Measurements from ENCODE around the gene WWOX. TPM values are rescaled to one million over a fixed set of nuclear protein-coding genes. Genes with fewer than 3 reads are reported as not detected.

WWOX gene
- total and polyA plus RNA-seq, 2 donors (not counting 3 experiments of a cell fraction or from before 2014, with no cell fraction given) = 6.2 to 12.5 TPM

GRCh38 chr16:78918805-78919305, 819.4 kb downstream of the WWOX start:
- TF ChIP-seq JUN (IDR thresholded peaks at IDR 0.05; ENCODE audit: borderline replicate concordance, insufficient read depth, insufficient read length, low read depth) = no peak
- TF ChIP-seq CTCF (IDR thresholded peaks at IDR 0.05; ENCODE audit: extremely low read depth in 1 of 2, insufficient read depth in 1 of 2, low read depth in 1 of 2, low read length in 2 of 2) = no peak
- Histone ChIP-seq H3K9ac (replicated peaks; ENCODE audit: extremely low read depth, insufficient read depth, low read length) (no peak overlapping the region), H3K36me3 (ENCODE audit: control insufficient read depth in 2 of 2, extremely low read depth in 1 of 2, insufficient read depth in 2 of 2, low read length in 2 of 2) (no peaks in the 10 kb centered on the region), H3K4me2 (ENCODE audit: insufficient read depth, low read length) (no peak overlapping the region), H3K27ac (ENCODE audit: insufficient read depth, low read depth, low read length) (no peak overlapping the region), H3K27me3 (ENCODE audit: control insufficient read depth in 2 of 2, insufficient read depth in 2 of 2, low read length in 2 of 2) (no peaks in the 10 kb centered on the region), H4K20me1 (replicated peaks; ENCODE audit: control insufficient read depth, extremely low read depth, insufficient read depth, low read length) (no peaks in the 10 kb centered on the region), H3K4me3 (replicated peaks in 1 of 3; ENCODE audit: insufficient read depth in 1 of 3, low read depth in 1 of 3, low read length in 3 of 3) (no peak overlapping the region), H3K4me1 (ENCODE audit: control insufficient read depth, extremely low read depth, insufficient read depth, low read length) (no peaks in the 10 kb centered on the region), H3K79me2 (ENCODE audit: control insufficient read depth, insufficient read depth, low read length) (no peaks in the 10 kb centered on the region), H2AFZ (ENCODE audit: low read depth, low read length) (no peak overlapping the region), H3K9me1 (replicated peaks; ENCODE audit: control insufficient read depth, extremely low read depth, insufficient read depth, low read length) (no peaks in the 10 kb centered on the region), H3K9me3 (replicated peaks; ENCODE audit: control insufficient read depth, insufficient read depth, low read length) (peaks cover 5% of the 10 kb centered on the region)
- POLR2A ChIA-PET = no interaction called here
- intact Hi-C loops (cut with micrococcal nuclease) (no loop called here), dilution Hi-C loops (cut with MboI; ENCODE audit: extremely low pct_ligation_motif_present, low sequenced_read_pairs) (no loop called here)
- BruUV-seq (replicated peaks) = no TSS peak
- no peak for DNase-seq (ENCODE audit: low read depth, low spot score)
- CTCF ChIA-PET = no interaction called here
- FAIRE-seq = no peak

GRCh38 chr16:78919852-78920251, 820.4 kb downstream of the WWOX start:
- no peak for TF ChIP-seq POLR2AphosphoS5 (IDR thresholded peaks at IDR 0.05; ENCODE audit: insufficient read depth, low read depth, low read length)
- no peak for TF ChIP-seq MAX (IDR thresholded peaks at IDR 0.05; ENCODE audit: insufficient read depth, insufficient read length)
- TF ChIP-seq CTCF (IDR thresholded peaks at IDR 0.05; ENCODE audit: extremely low read depth in 1 of 2, insufficient read depth in 1 of 2, low read depth in 1 of 2, low read length in 2 of 2) = no peak
- TF ChIP-seq JUN (IDR thresholded peaks at IDR 0.05; ENCODE audit: borderline replicate concordance, insufficient read depth, insufficient read length, low read depth) = no peak
- no peak for TF ChIP-seq MYC (IDR thresholded peaks at IDR 0.05; ENCODE audit: low read depth, low read length)
- Histone ChIP-seq H3K4me1 (ENCODE audit: control insufficient read depth, extremely low read depth, insufficient read depth, low read length) (no peaks in the 10 kb centered on the region), H3K36me3 (ENCODE audit: control insufficient read depth in 2 of 2, extremely low read depth in 1 of 2, insufficient read depth in 2 of 2, low read length in 2 of 2) (no peaks in the 10 kb centered on the region), H2AFZ (ENCODE audit: low read depth, low read length) (no peak overlapping the region), H4K20me1 (replicated peaks; ENCODE audit: control insufficient read depth, extremely low read depth, insufficient read depth, low read length) (no peaks in the 10 kb centered on the region), H3K27me3 (ENCODE audit: control insufficient read depth in 2 of 2, insufficient read depth in 2 of 2, low read length in 2 of 2) (no peaks in the 10 kb centered on the region), H3K79me2 (ENCODE audit: control insufficient read depth, insufficient read depth, low read length) (no peaks in the 10 kb centered on the region), H3K4me3 (replicated peaks in 1 of 3; ENCODE audit: insufficient read depth in 1 of 3, low read depth in 1 of 3, low read length in 3 of 3) (no peak overlapping the region), H3K9ac (replicated peaks; ENCODE audit: extremely low read depth, insufficient read depth, low read length) (no peak overlapping the region), H3K9me3 (replicated peaks; ENCODE audit: control insufficient read depth, insufficient read depth, low read length) (peaks cover 5% of the 10 kb centered on the region), H3K4me2 (ENCODE audit: insufficient read depth, low read length) (no peak overlapping the region), H3K27ac (ENCODE audit: insufficient read depth, low read depth, low read length) (no peak overlapping the region), H3K9me1 (replicated peaks; ENCODE audit: control insufficient read depth, extremely low read depth, insufficient read depth, low read length) (no peaks in the 10 kb centered on the region)
- intact Hi-C loops (cut with micrococcal nuclease) (no loop called here), dilution Hi-C loops (cut with MboI; ENCODE audit: extremely low pct_ligation_motif_present, low sequenced_read_pairs) (no loop called here)
- no peak for FAIRE-seq
- CTCF ChIA-PET = no interaction called here
- BruUV-seq (replicated peaks) = no TSS peak
- DNase-seq (ENCODE audit: low read depth, low spot score) = no peak
- POLR2A ChIA-PET = no interaction called here
